ENCODE data around the gene UBE2L3. TPM values are rescaled to one million over a fixed set of nuclear protein-coding genes. Genes with fewer than 3 reads are reported as not detected.

The UBE2L3 gene
- total RNA-seq, 1 donor from 2014 or later = 21.9 TPM

GRCh38 chr22:21626073-21626734, 58.7 kb downstream of the UBE2L3 start:
- Histone ChIP-seq H3K27ac (ENCODE audit: low read depth, low read length) (no peak overlapping the region), H3K27me3 (ENCODE audit: control insufficient read depth in 3 of 3, insufficient read depth in 3 of 3, low read length in 3 of 3) (no peaks in the 10 kb centered on the region), H3K4me1 (ENCODE audit: control insufficient read depth in 3 of 3, insufficient read depth in 3 of 3, low read length in 3 of 3) (peaks cover 29 to 57% (median 38%) of the 10 kb centered on the region in 3 donors), H3K9ac (ENCODE audit: low read depth in 1 of 3, low read length in 3 of 3) (no peak overlapping the region), H3K9me3 (ENCODE audit: control insufficient read depth in 3 of 3, low read length in 3 of 3) (no peaks in the 10 kb centered on the region), H3K36me3 (ENCODE audit: control insufficient read depth in 3 of 3, insufficient read depth in 3 of 3, low read length in 3 of 3) (peaks cover 0 to 7% (median 1%) of the 10 kb centered on the region in 3 donors), H3K4me3 (ENCODE audit: low read length in 3 of 3) (no peak overlapping the region)

GRCh38 chr22:21626735-21627469, 59.4 kb downstream of the UBE2L3 start:
- Histone ChIP-seq H3K4me1 (ENCODE audit: control insufficient read depth in 3 of 3, insufficient read depth in 3 of 3, low read length in 3 of 3) (peaks cover 29 to 56% (median 38%) of the 10 kb centered on the region in 3 donors), H3K27ac (ENCODE audit: low read depth, low read length) (no peak overlapping the region), H3K9ac (ENCODE audit: low read depth in 1 of 3, low read length in 3 of 3) (no peak overlapping the region), H3K36me3 (ENCODE audit: control insufficient read depth in 3 of 3, insufficient read depth in 3 of 3, low read length in 3 of 3) (peaks cover 0 to 7% (median 1%) of the 10 kb centered on the region in 3 donors), H3K9me3 (ENCODE audit: control insufficient read depth in 3 of 3, low read length in 3 of 3) (no peaks in the 10 kb centered on the region), H3K4me3 (ENCODE audit: low read length in 3 of 3) (no peak overlapping the region), H3K27me3 (ENCODE audit: control insufficient read depth in 3 of 3, insufficient read depth in 3 of 3, low read length in 3 of 3) (no peaks in the 10 kb centered on the region)

GRCh38 chr22:21628386-21629254, 61.1 kb downstream of the UBE2L3 start:
- Histone ChIP-seq H3K27ac (ENCODE audit: low read depth, low read length) (no peak overlapping the region), H3K4me3 (ENCODE audit: low read length in 3 of 3) (peak overlapping the region; percentile 77 to 86 (median 81)), H3K27me3 (ENCODE audit: control insufficient read depth in 3 of 3, insufficient read depth in 3 of 3, low read length in 3 of 3) (no peaks in the 10 kb centered on the region), H3K36me3 (ENCODE audit: control insufficient read depth in 3 of 3, insufficient read depth in 3 of 3, low read length in 3 of 3) (peaks cover 0 to 2% (median 0%) of the 10 kb centered on the region in 3 donors), H3K4me1 (ENCODE audit: control insufficient read depth in 3 of 3, insufficient read depth in 3 of 3, low read length in 3 of 3) (peaks cover 24 to 39% (median 25%) of the 10 kb centered on the region in 3 donors), H3K9ac (ENCODE audit: low read depth in 1 of 3, low read length in 3 of 3) (peak overlapping the region in 1 of 3 donors; percentile 79), H3K9me3 (ENCODE audit: control insufficient read depth in 3 of 3, low read length in 3 of 3) (no peaks in the 10 kb centered on the region)

GRCh38 chr22:21629255-21630149, 62.0 kb downstream of the UBE2L3 start, which contains the start of gene YDJC:
TSS of gene YDJC (minus strand) at chr22:21630022. CDS start at chr22:21630014, 8 bp downstream.
- Histone ChIP-seq H3K36me3 (ENCODE audit: control insufficient read depth in 3 of 3, insufficient read depth in 3 of 3, low read length in 3 of 3) (peaks cover 0 to 2% (median 0%) of the 10 kb centered on the region in 3 donors), H3K4me3 (ENCODE audit: low read length in 3 of 3) (peak within 1 kb of the TSS; percentile 77 to 86 (median 81)), H3K9ac (ENCODE audit: low read depth in 1 of 3, low read length in 3 of 3) (peak within 1 kb of the TSS; percentile 51 to 79 (median 69)), H3K4me1 (ENCODE audit: control insufficient read depth in 3 of 3, insufficient read depth in 3 of 3, low read length in 3 of 3) (peaks cover 15 to 31% (median 16%) of the 10 kb centered on the region in 3 donors), H3K9me3 (ENCODE audit: control insufficient read depth in 3 of 3, low read length in 3 of 3) (no peaks in the 10 kb centered on the region), H3K27ac (ENCODE audit: low read depth, low read length) (no peak within 1 kb of the TSS), H3K27me3 (ENCODE audit: control insufficient read depth in 3 of 3, insufficient read depth in 3 of 3, low read length in 3 of 3) (no peaks in the 10 kb centered on the region)

- Histone ChIP-seq H3K27me3 (ENCODE audit: control insufficient read depth in 3 of 3, insufficient read depth in 3 of 3, low read length in 3 of 3) (no peaks in the 10 kb centered on the region), H3K4me3 (ENCODE audit: low read length in 3 of 3) (no peak overlapping the region), H3K27ac (ENCODE audit: low read depth, low read length) (no peak overlapping the region), H3K4me1 (ENCODE audit: control insufficient read depth in 3 of 3, insufficient read depth in 3 of 3, low read length in 3 of 3) (peaks cover 4 to 20% (median 8%) of the 10 kb centered on the region in 3 donors), H3K9me3 (ENCODE audit: control insufficient read depth in 3 of 3, low read length in 3 of 3) (no peaks in the 10 kb centered on the region), H3K36me3 (ENCODE audit: control insufficient read depth in 3 of 3, insufficient read depth in 3 of 3, low read length in 3 of 3) (peaks cover 0 to 2% (median 0%) of the 10 kb centered on the region in 3 donors), H3K9ac (ENCODE audit: low read depth in 1 of 3, low read length in 3 of 3) (no peak overlapping the region)
Observed at GRCh38 chr22:21631025-21631424, 63.5 kb downstream of the UBE2L3 start.

- Histone ChIP-seq H3K9me3 (ENCODE audit: control insufficient read depth in 3 of 3, low read length in 3 of 3) (no peaks in the 10 kb centered on the region), H3K4me1 (ENCODE audit: control insufficient read depth in 3 of 3, insufficient read depth in 3 of 3, low read length in 3 of 3) (peaks cover 4 to 10% (median 8%) of the 10 kb centered on the region in 3 donors), H3K9ac (ENCODE audit: low read depth in 1 of 3, low read length in 3 of 3) (no peak within 1 kb of the TSS), H3K4me3 (ENCODE audit: low read length in 3 of 3) (no peak within 1 kb of the TSS), H3K27me3 (ENCODE audit: control insufficient read depth in 3 of 3, insufficient read depth in 3 of 3, low read length in 3 of 3) (no peaks in the 10 kb centered on the region), H3K36me3 (ENCODE audit: control insufficient read depth in 3 of 3, insufficient read depth in 3 of 3, low read length in 3 of 3) (no peaks in the 10 kb centered on the region), H3K27ac (ENCODE audit: low read depth, low read length) (no peak within 1 kb of the TSS)
Observed at GRCh38 chr22:21632237-21632895, 64.9 kb downstream of the UBE2L3 start, which contains the start of gene CCDC116. TSS of gene CCDC116 (plus strand) at chr22:21632760. CDS start at chr22:21633182, 422 bp downstream.

GRCh38 chr22:21632931-21633330, 65.4 kb downstream of the UBE2L3 start:
- Histone ChIP-seq H3K4me3 (ENCODE audit: low read length in 3 of 3) (no peak overlapping the region), H3K9me3 (ENCODE audit: control insufficient read depth in 3 of 3, low read length in 3 of 3) (no peaks in the 10 kb centered on the region)

GRCh38 chr22:21633481-21633880, 66.0 kb downstream of the UBE2L3 start:
- Histone ChIP-seq H3K9ac (ENCODE audit: low read depth in 1 of 3, low read length in 3 of 3) (no peak overlapping the region), H3K4me3 (ENCODE audit: low read length in 3 of 3) (no peak overlapping the region), H3K4me1 (ENCODE audit: control insufficient read depth in 3 of 3, insufficient read depth in 3 of 3, low read length in 3 of 3) (peaks cover 4 to 10% (median 8%) of the 10 kb centered on the region in 3 donors), H3K36me3 (ENCODE audit: control insufficient read depth in 3 of 3, insufficient read depth in 3 of 3, low read length in 3 of 3) (no peaks in the 10 kb centered on the region), H3K9me3 (ENCODE audit: control insufficient read depth in 3 of 3, low read length in 3 of 3) (no peaks in the 10 kb centered on the region), H3K27ac (ENCODE audit: low read depth, low read length) (no peak overlapping the region), H3K27me3 (ENCODE audit: control insufficient read depth in 3 of 3, insufficient read depth in 3 of 3, low read length in 3 of 3) (no peaks in the 10 kb centered on the region)

More at GRCh38 chr22:21632931-21633330, 65.4 kb downstream of the UBE2L3 start:
- H3K27ac ChIP-seq (ENCODE audit: low read depth, low read length) = no peak overlapping the region
- H3K27me3 ChIP-seq (ENCODE audit: control insufficient read depth in 3 of 3, insufficient read depth in 3 of 3, low read length in 3 of 3) = no peaks in the 10 kb centered on the region
- no peaks in the 10 kb centered on the region for H3K36me3 ChIP-seq (ENCODE audit: control insufficient read depth in 3 of 3, insufficient read depth in 3 of 3, low read length in 3 of 3)
- no peak overlapping the region for H3K9ac ChIP-seq (ENCODE audit: low read depth in 1 of 3, low read length in 3 of 3)
- H3K4me1 ChIP-seq (ENCODE audit: control insufficient read depth in 3 of 3, insufficient read depth in 3 of 3, low read length in 3 of 3) = peaks cover 4 to 10% (median 8%) of the 10 kb centered on the region in 3 donors
